K562 (cell line): ENCODE results near the gene PLPPR1. TPM values are rescaled to one million over a fixed set of nuclear protein-coding genes. Genes with fewer than 3 reads are reported as not detected.

Experiments used
- ATAC-seq: fragments of 200-7000 bp; cut with Tn5 transposase; 3 replicates; pipeline ENCODE4 v1.9.1; 2020; ENCODE audit warnings: moderate library complexity
- BruUV-seq: library from RNA; stranded (reverse); fragments of 400-500 nt; replicated peaks from 2 replicates; lab custom pipeline; 2021; lab: Mats Ljungman, UMichigan
- CTCF ChIA-PET: fragments of 300-600 bp; formaldehyde crosslinking; extraction: SDS; loops from one replicate; lab custom pipeline; 2021; ENCODE audit warnings: low intra/inter-chr PET ratio; lab: Yijun Ruan, JAX
- POLR2A ChIA-PET: fragments of 300-600, 350-650 bp; sonication (Branson Sonifier 250); formaldehyde crosslinking; extraction: SDS; loops from one replicate; lab custom pipeline; 2021; ENCODE audit warnings: antibody characterized with exemption, inconsistent platforms; lab: Yijun Ruan, JAX
- DNase-seq, 4 experiments: peaks; one replicate each; pipeline versions ENCODE4 v3.0.0 to v3.0.0-alpha.2; 2011 to 2018; ENCODE audit warnings: low spot score in 3 of 4, mixed read lengths in 3 of 4; ENCODE audit errors: extremely low read depth in 1 of 4
- FAIRE-seq: peaks from 2 replicates; lab custom pipeline; 2011; peaks lifted over from hg19 to GRCh38; lab: Jason Lieb, UNC
- H2AFZ ChIP-seq: 2 replicates; pipeline ENCODE4 v1.6.0; 2011; ENCODE audit warnings: low read depth, low read length, control low read depth, inconsistent platforms
- H3K27ac ChIP-seq: fragments of 200-600 bp; 3 replicates; pipeline ENCODE4 v1.8.0; 2011; ENCODE audit warnings: low read depth, mild to moderate bottlenecking, control low read depth, inconsistent platforms, low read length, moderate library complexity, mixed read lengths; ENCODE audit errors: extremely low read depth
- H3K27me3 ChIP-seq, 2 experiments: fragments of 300-600 bp in 1 of 2; 2 replicates in 1 of 2; 3 replicates in 1 of 2; pipeline versions ENCODE4 v1.6.0 to v1.8.0; 2011; ENCODE audit warnings: inconsistent platforms in 2 of 2, low read length in 2 of 2, mild to moderate bottlenecking in 1 of 2, mixed read lengths in 1 of 2, moderate library complexity in 1 of 2; ENCODE audit not compliant: control insufficient read depth in 2 of 2, insufficient read depth in 2 of 2
- H3K36me3 ChIP-seq: fragments of 300-600 bp; 3 replicates; pipeline ENCODE4 v1.8.0; 2011; ENCODE audit warnings: mild to moderate bottlenecking, low read length, inconsistent platforms; ENCODE audit not compliant: control insufficient read depth, insufficient read depth
- H3K4me1 ChIP-seq, 2 experiments: fragments of 200-600 bp in 1 of 2; replicated peaks in 1 of 2; 2 replicates in 1 of 2; 3 replicates in 1 of 2; pipeline versions ENCODE4 v1.5.1 to v1.8.0; 2011; ENCODE audit warnings: inconsistent platforms in 2 of 2, low read length in 2 of 2, mild to moderate bottlenecking in 1 of 2, mixed read lengths in 1 of 2, moderate library complexity in 1 of 2; ENCODE audit not compliant: control insufficient read depth in 2 of 2, insufficient read depth in 2 of 2
- H3K4me2 ChIP-seq: 2 replicates; pipeline ENCODE4 v1.6.1; 2011; ENCODE audit warnings: low read length, control low read depth, inconsistent platforms, mixed read lengths; ENCODE audit not compliant: insufficient read depth
- H3K4me3 ChIP-seq: fragments of 200-600 bp; sonication (generic), shearing (Covaris generic); 2 replicates; pipeline ENCODE4 v1.5.1; 2016; ENCODE audit warnings: control low read depth, inconsistent platforms
- H3K79me2 ChIP-seq: fragments of 200-600 bp; 3 replicates; pipeline ENCODE4 v1.8.0; 2011; ENCODE audit warnings: low read length, inconsistent platforms; ENCODE audit not compliant: control insufficient read depth, insufficient read depth
- H3K9ac ChIP-seq, 2 experiments: 2 replicates each; pipeline versions ENCODE4 v1.6.0 to v1.6.1; 2011; ENCODE audit warnings: low read depth in 2 of 2, low read length in 2 of 2, control low read depth in 1 of 2, inconsistent platforms in 1 of 2, mild to moderate bottlenecking in 1 of 2, mixed read lengths in 1 of 2; ENCODE audit not compliant: insufficient read depth in 1 of 2
- H3K9me1 ChIP-seq: one replicate; pipeline ENCODE4 v1.6.0; 2011; ENCODE audit warnings: inconsistent platforms, mild to moderate bottlenecking, low read length, moderate library complexity; ENCODE audit not compliant: control insufficient read depth, insufficient read depth
- H3K9me3 ChIP-seq: replicated peaks from 2 replicates; pipeline ENCODE4 v1.5.1; 2011; ENCODE audit warnings: low read depth, low read length, inconsistent platforms; ENCODE audit not compliant: control insufficient read depth, insufficient read depth
- H4K20me1 ChIP-seq: replicated peaks from 2 replicates; pipeline ENCODE4 v1.6.1; 2011; ENCODE audit warnings: low read length, inconsistent platforms, mixed read lengths; ENCODE audit not compliant: control insufficient read depth, insufficient read depth
- CHD4 ChIP-seq: fragments of 200-600 bp; sonication (generic); IDR thresholded peaks from 3 replicates; pipeline ENCODE4 v1.6.1; 2012; ENCODE audit warnings: low read depth, mild to moderate bottlenecking, mixed read lengths, low read length, inconsistent platforms; ENCODE audit not compliant: insufficient read depth, insufficient replicate concordance, poor library complexity, severe bottlenecking
- FOXA1 ChIP-seq: fragments of 450-650 bp; IDR thresholded peaks from 2 replicates; pipeline ENCODE4 v1.6.1; 2016; ENCODE audit warnings: mild to moderate bottlenecking, borderline replicate concordance
- IFI16 ChIP-seq: fragments of 250-450 bp; sonication (Bioruptor Pico); IDR thresholded peaks from 2 replicates; pipeline ENCODE4 v2.1.2; 2022; ENCODE audit warnings: mild to moderate bottlenecking, inconsistent platforms
- MCM2 ChIP-seq: fragments of 450-650 bp; IDR thresholded peaks from 2 replicates; pipeline ENCODE4 v1.6.1; 2017; ENCODE audit warnings: low read depth, mild to moderate bottlenecking
- NFATC3 ChIP-seq: fragments of 450-650 bp; IDR thresholded peaks from 2 replicates; pipeline ENCODE4 v1.6.1; 2017; ENCODE audit warnings: mild to moderate bottlenecking
- in situ Hi-C: fragments of 300-500 bp; cut with MboI; formaldehyde crosslinking; loops from 4 replicates; pipeline ENCODE4 v1.15.0; 2018; ENCODE audit warnings: inconsistent platforms, mixed read lengths
- intact Hi-C: fragments of 100-400 bp; cut with micrococcal nuclease; formaldehyde crosslinking; loops from 2 replicates; pipeline ENCODE4 v1.14.2; 2022
- polyA plus RNA-seq, 8 experiments: library from polyadenylated mRNA; depleted of rRNA in 4 of 8; stranded (reverse) in 5 of 8; unstranded in 3 of 8; fragments of >200 nt; fragmentation: Nextera tagmentation in 2 of 8; fragmentation: Illumina TruSeq in 1 of 8; extraction: Ambion mirVana in 2 of 8; extraction: Trizol in 1 of 8; gene quantifications; 2 replicates each; pipeline versions ENCODE4 v1.2.1 to v1.2.3, GENCODE V29; 2011 to 2014; ENCODE audit warnings: inconsistent platforms in 1 of 8, missing spikeins in 1 of 8
- total RNA-seq, 7 experiments: library from RNA; depleted of rRNA in 6 of 7; stranded (reverse); fragments of >200 nt in 6 of 7; fragmentation: Illumina TruSeq in 2 of 7; extraction: Trizol in 2 of 7; gene quantifications; 2 replicates each; pipeline versions ENCODE4 v1.2.1 to v1.2.3, GENCODE V29; 2011 to 2021; ENCODE audit warnings: low replicate concordance in 1 of 7
- TF ChIP-seq, protein P1 (sequence below): sonication (generic); formaldehyde crosslinking; IDR thresholded peaks from 2 replicates; pipeline ENCODE4 v1.8.1; 2022; ENCODE audit warnings: missing genetic modification reagents

PLPPR1 gene
- total and polyA plus RNA-seq, 9 of the 15 experiments (the other 6 are each of a cell fraction or from before 2014, with no cell fraction given), result not detected

DNA sequence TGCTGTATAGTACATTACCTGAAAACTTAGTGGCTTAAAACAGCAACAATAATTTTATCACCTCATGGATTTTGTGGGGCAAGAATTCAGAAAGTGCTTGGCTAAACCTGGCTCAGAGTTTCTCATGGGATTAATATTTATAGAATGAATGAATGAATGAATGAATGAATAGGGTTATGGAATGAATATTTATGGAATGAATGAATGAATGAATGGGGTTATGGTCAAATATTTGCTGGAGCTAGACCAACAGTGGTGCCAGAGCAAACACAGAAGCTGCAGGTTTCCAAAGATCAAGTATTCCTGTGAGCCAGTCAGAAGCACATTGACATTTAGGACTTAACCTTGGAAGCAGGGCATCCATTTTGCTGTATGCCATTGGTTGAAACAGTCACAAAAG is 35.7 kb downstream of the PLPPR1 start:
- Histone ChIP-seq H3K9ac (no peak overlapping the region), H3K9me3 (no peaks in the 10 kb centered on the region), H4K20me1 (no peaks in the 10 kb centered on the region), H3K27ac (no peak overlapping the region), H3K4me2 (no peak overlapping the region), H3K27me3 (no peaks in the 10 kb centered on the region), H3K4me1 (no peaks in the 10 kb centered on the region), H3K79me2 (no peaks in the 10 kb centered on the region), H3K4me3 (no peak overlapping the region), H3K9me1 (no peaks in the 10 kb centered on the region), H2AFZ (no peak overlapping the region), H3K36me3 (no peaks in the 10 kb centered on the region)
- DNase-seq (no peak), ATAC-seq (no peak), FAIRE-seq (no peak)
- ChIA-PET CTCF (no interaction called here), POLR2A (no interaction called here)
- BruUV-seq, result no TSS peak
- intact Hi-C loops (no loop called here), in situ Hi-C loops (no loop called here)
- TF ChIP-seq FOXA1 (no peak), MCM2 (no peak), CHD4 (no peak), IFI16 (CRISPR knock-in tag) (no peak), NFATC3 (no peak)
- TF ChIP-seq, protein P1, sequence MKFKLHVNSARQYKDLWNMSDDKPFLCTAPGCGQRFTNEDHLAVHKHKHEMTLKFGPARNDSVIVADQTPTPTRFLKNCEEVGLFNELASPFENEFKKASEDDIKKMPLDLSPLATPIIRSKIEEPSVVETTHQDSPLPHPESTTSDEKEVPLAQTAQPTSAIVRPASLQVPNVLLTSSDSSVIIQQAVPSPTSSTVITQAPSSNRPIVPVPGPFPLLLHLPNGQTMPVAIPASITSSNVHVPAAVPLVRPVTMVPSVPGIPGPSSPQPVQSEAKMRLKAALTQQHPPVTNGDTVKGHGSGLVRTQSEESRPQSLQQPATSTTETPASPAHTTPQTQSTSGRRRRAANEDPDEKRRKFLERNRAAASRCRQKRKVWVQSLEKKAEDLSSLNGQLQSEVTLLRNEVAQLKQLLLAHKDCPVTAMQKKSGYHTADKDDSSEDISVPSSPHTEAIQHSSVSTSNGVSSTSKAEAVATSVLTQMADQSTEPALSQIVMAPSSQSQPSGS (CRISPR knock-in tag), result no peak
